Measurements from ENCODE around the gene THSD4.
"Not testable (repeated sequence)": the region's sequence is repeated elsewhere in the genome, so short reads cannot be mapped to it uniquely, and the experiment has no call there.

Gene THSD4

DNA sequence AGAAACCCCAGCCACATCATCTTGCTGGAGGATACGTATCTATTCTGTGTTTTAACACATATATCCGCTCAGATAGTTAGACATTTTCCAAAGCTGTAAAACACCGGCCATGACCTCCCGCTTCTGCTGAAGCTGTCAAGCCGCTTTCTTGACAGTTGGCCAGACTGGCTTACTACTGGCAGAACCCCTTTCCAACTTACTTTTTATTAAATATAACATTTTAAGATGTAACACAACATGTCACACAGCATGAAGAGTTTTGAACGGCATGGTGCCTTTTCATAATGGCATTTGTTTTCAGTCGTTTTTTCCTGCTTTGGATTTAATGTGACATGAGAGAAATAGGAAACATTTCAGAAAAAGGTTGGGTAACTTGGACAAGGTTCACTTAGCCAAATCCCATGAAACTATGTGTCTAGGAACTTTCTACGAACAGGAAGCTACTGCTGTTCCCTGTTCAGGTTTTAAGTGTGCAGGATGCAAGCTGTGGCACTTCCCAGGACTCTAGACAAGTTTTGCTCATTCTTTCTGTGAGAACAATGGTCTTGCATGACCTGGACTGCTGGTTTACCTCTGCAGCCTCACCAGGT, 281.4 kb downstream of the THSD4 start:
- Histone ChIP-seq H3K36me3 (ENCODE audit: control insufficient read depth in 1 of 2, insufficient read depth in 2 of 2, low read length in 2 of 2) (no peaks in the 10 kb centered on the region), H3K9me3 (ENCODE audit: control insufficient read depth in 1 of 2, low read length in 2 of 2) (no peaks in the 10 kb centered on the region), H3K27me3 (ENCODE audit: low read depth, low read length) (no peaks in the 10 kb centered on the region), H3K4me1 (ENCODE audit: control insufficient read depth in 1 of 2, insufficient read depth in 2 of 2, low read length in 2 of 2) (no peaks in the 10 kb centered on the region), H3K4me3 (ENCODE audit: low read depth in 1 of 2, low read length in 2 of 2) (no peak overlapping the region), H3K27ac (ENCODE audit: low read length) (no peak overlapping the region)

DNA sequence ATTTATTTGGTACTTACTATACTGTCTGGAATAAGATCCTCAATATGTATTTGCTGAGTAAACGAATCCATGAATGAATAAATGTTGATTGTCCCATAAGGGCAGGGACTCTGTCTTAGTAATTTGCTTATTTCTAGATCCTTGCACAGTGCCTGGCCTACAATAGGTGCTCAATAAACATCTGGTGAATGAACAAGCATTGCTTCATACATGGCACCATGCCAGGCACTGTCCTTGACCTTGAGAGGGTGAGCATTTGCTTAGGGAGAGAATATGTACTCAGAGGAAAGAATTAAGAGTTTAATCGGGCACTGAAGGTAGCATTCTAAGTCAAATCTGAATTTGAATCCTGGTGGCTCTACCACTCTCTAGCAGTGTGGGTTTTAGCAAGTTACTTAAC, 282.1 kb downstream of the THSD4 start:
- Histone ChIP-seq H3K36me3 (ENCODE audit: control insufficient read depth in 1 of 2, insufficient read depth in 2 of 2, low read length in 2 of 2) (no peaks in the 10 kb centered on the region), H3K27me3 (ENCODE audit: low read depth, low read length) (no peaks in the 10 kb centered on the region), H3K9me3 (ENCODE audit: control insufficient read depth in 1 of 2, low read length in 2 of 2) (no peaks in the 10 kb centered on the region), H3K4me1 (ENCODE audit: control insufficient read depth in 1 of 2, insufficient read depth in 2 of 2, low read length in 2 of 2) (no peaks in the 10 kb centered on the region), H3K27ac (ENCODE audit: low read length) (no peak overlapping the region), H3K4me3 (ENCODE audit: low read depth in 1 of 2, low read length in 2 of 2) (no peak overlapping the region)

DNA sequence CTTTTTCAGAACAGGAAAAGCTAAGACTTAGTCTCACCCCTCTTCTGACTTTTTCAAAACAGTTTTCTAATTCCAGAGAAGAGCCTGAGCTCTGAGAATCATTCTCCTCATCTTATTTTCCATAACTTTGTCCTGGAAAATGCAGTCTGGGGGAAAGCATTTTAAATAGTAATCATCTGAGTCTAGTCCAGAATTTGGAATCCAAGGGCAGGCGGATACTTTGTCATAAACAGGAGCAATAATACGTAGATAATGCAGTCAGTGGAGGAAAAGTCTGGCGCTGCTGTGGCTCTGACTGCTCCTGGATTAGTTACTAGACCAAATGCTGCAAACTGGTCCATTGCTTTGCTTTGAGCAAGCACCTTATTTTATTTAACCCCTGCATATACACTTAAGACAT, 285.0 kb downstream of the THSD4 start:
- H3K4me3 ChIP-seq (ENCODE audit: low read depth in 1 of 2, low read length in 2 of 2): no peak overlapping the region

DNA sequence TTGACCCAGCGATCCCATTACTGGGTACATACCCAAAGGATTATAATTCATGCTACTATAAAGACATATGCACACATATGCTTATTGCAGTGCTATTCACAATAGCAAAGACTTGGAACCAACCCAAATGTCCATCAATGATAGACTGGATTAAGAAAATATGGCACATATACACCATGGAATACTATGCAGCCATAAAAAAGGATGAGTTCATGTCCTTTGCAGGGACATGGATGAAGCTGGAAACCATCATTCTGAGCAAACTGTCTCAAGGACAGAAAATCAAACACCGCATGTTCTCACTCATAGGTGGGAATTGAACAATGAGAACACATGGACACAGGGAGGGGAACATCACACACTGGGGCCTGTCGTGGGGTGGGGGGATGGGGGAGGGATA, 286.5 kb downstream of the THSD4 start:
- not testable (repeated sequence) for H3K4me1 ChIP-seq (ENCODE audit: control insufficient read depth in 1 of 2, insufficient read depth in 2 of 2, low read length in 2 of 2); H3K36me3 ChIP-seq (ENCODE audit: control insufficient read depth in 1 of 2, insufficient read depth in 2 of 2, low read length in 2 of 2); H3K9me3 ChIP-seq (ENCODE audit: control insufficient read depth in 1 of 2, low read length in 2 of 2); H3K27me3 ChIP-seq (ENCODE audit: low read depth, low read length); H3K27ac ChIP-seq (ENCODE audit: low read length); H3K4me3 ChIP-seq (ENCODE audit: low read depth in 1 of 2, low read length in 2 of 2)

More for the DNA sequence above, 285.0 kb downstream of the THSD4 start:
- Histone ChIP-seq H3K4me1 (ENCODE audit: control insufficient read depth in 1 of 2, insufficient read depth in 2 of 2, low read length in 2 of 2) (no peaks in the 10 kb centered on the region), H3K36me3 (ENCODE audit: control insufficient read depth in 1 of 2, insufficient read depth in 2 of 2, low read length in 2 of 2) (no peaks in the 10 kb centered on the region), H3K27me3 (ENCODE audit: low read depth, low read length) (no peaks in the 10 kb centered on the region), H3K9me3 (ENCODE audit: control insufficient read depth in 1 of 2, low read length in 2 of 2) (no peaks in the 10 kb centered on the region), H3K27ac (ENCODE audit: low read length) (no peak overlapping the region)

DNA sequence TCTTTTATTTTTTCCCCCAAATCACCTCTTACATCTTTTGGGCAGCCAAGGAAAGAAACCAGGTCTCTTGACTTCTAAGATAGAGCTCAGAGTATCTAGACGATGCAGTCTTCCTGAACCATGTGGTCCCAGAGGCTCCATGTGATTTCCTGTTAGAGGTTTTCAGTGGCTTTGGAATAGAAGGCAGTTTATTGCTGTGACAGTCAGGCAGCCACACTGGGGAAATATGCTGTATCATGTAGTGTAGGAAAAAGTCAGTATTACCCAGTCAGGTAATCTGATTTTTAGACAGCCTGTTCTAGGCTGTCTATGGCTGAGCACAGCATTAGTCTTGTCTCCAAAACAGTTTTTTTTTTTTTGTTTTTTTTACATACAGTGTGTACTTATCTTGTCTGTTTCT, 294.3 kb downstream of the THSD4 start:
- Histone ChIP-seq H3K4me3 (ENCODE audit: low read depth in 1 of 2, low read length in 2 of 2) (no peak overlapping the region), H3K27ac (ENCODE audit: low read length) (no peak overlapping the region), H3K4me1 (ENCODE audit: control insufficient read depth in 1 of 2, insufficient read depth in 2 of 2, low read length in 2 of 2) (no peaks in the 10 kb centered on the region), H3K27me3 (ENCODE audit: low read depth, low read length) (no peaks in the 10 kb centered on the region), H3K36me3 (ENCODE audit: control insufficient read depth in 1 of 2, insufficient read depth in 2 of 2, low read length in 2 of 2) (no peaks in the 10 kb centered on the region), H3K9me3 (ENCODE audit: control insufficient read depth in 1 of 2, low read length in 2 of 2) (no peaks in the 10 kb centered on the region)

DNA sequence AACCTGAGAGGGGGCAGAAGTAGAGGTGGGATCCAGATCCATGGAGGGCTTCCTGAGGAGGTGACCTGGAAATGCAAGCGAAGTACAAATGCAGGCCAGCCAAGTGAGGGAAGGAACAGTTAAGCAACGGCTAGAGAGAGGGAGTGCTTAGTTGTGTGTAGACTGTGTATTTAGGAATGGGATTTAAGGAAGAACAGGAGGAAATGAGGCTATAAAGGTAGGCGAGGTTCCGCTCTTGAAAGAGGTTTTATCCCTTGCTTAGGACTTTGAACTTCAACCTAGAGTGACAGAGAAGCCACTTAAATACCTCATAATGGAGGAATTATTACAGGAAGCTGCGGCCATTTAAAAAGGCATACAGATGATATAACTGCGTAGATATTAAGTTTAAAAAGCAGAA, 295.1 kb downstream of the THSD4 start:
- Histone ChIP-seq H3K27me3 (ENCODE audit: low read depth, low read length) (no peaks in the 10 kb centered on the region), H3K27ac (ENCODE audit: low read length) (no peak overlapping the region), H3K9me3 (ENCODE audit: control insufficient read depth in 1 of 2, low read length in 2 of 2) (no peaks in the 10 kb centered on the region), H3K4me1 (ENCODE audit: control insufficient read depth in 1 of 2, insufficient read depth in 2 of 2, low read length in 2 of 2) (no peaks in the 10 kb centered on the region), H3K4me3 (ENCODE audit: low read depth in 1 of 2, low read length in 2 of 2) (no peak overlapping the region), H3K36me3 (ENCODE audit: control insufficient read depth in 1 of 2, insufficient read depth in 2 of 2, low read length in 2 of 2) (no peaks in the 10 kb centered on the region)

DNA sequence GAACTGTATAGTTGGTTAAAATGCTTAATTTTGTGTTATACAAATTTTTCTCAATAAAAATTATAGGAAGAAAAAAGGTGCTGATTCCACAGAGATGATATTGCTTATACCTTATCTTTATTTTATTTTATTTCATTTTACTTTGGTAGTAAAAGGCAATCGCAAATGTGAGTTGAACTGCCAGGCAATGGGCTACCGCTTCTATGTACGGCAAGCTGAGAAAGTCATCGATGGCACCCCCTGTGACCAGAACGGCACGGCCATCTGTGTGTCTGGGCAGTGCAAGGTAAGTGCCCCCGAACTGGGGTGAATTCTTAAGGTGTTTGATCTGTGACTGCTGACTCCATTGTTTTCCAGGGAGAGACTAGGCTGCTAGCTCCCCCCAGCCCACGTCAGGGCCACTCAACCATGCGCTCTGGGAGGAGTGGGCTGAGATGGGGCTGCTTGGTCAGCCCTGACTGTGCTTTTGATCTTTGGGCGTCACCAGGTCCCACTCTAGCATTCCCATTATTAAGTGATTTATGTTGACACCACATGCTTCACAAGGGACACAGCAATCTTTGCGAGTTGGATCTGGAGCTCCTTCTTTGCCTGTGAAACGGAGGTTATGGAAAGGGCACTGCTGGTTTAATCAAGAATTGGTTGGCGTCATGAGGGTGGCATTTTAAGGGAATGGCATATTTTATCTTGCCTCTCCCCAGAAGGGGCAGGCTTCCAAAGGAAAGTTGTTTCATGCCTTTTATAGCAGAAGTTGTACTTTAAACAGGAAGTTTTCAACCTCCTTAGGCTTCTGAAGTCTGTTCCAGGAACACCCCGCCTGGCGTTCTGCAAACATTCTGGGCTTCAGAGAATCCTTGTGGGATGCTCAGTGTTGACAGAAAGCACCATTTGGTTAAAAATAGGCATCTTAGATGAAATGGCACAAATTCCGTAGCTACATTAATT, 296.5 kb downstream of the THSD4 start:
- Histone ChIP-seq H3K36me3 (ENCODE audit: control insufficient read depth in 1 of 2, insufficient read depth in 2 of 2, low read length in 2 of 2) (no peaks in the 10 kb centered on the region), H3K27me3 (ENCODE audit: low read depth, low read length) (no peaks in the 10 kb centered on the region), H3K27ac (ENCODE audit: low read length) (peak overlapping the region; percentile 70), H3K9me3 (ENCODE audit: control insufficient read depth in 1 of 2, low read length in 2 of 2) (no peaks in the 10 kb centered on the region), H3K4me3 (ENCODE audit: low read depth in 1 of 2, low read length in 2 of 2) (no peak overlapping the region), H3K4me1 (ENCODE audit: control insufficient read depth in 1 of 2, insufficient read depth in 2 of 2, low read length in 2 of 2) (no peaks in the 10 kb centered on the region)

DNA sequence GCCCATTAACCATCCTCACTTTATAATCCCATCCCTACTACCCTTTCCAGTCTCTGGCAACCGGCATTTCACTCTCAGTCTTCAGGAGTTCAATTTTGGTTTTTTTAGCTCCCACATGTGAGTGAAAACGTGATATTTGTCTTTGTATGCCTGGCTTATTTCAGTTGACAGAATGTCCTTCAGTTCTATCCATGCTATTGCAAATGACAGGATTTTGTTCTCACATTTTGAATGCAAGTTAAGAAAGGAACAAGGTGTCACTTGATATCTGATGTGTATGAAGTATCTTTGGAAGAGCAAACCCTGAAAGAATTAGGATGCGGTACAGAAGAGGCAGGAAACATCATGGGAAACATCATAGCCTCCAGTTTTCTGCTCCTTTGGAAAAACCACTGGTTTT, 298.1 kb downstream of the THSD4 start:
- Histone ChIP-seq H3K36me3 (ENCODE audit: control insufficient read depth in 1 of 2, insufficient read depth in 2 of 2, low read length in 2 of 2) (no peaks in the 10 kb centered on the region), H3K4me3 (ENCODE audit: low read depth in 1 of 2, low read length in 2 of 2) (no peak overlapping the region), H3K27me3 (ENCODE audit: low read depth, low read length) (no peaks in the 10 kb centered on the region), H3K27ac (ENCODE audit: low read length) (no peak overlapping the region), H3K9me3 (ENCODE audit: control insufficient read depth in 1 of 2, low read length in 2 of 2) (no peaks in the 10 kb centered on the region), H3K4me1 (ENCODE audit: control insufficient read depth in 1 of 2, insufficient read depth in 2 of 2, low read length in 2 of 2) (no peaks in the 10 kb centered on the region)

DNA sequence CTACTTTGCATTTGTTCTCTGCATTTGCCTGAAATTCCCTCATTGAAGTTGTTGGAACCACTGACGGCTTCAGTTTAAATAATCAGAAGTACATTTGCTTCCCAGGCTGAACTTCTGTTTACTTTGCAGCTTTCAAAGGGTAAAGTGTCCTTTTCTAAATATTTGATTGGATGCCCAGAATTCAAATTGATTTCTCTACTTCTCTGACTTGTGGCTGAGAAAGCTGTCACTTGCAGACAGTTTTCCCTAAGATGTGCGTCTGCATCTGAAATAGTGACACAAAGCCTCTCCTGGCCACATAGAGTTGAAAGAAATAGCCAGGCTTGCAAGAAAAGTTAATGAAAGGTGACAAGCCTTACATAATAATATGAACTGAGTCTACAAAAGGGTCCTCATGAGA, 299.6 kb downstream of the THSD4 start:
- Histone ChIP-seq H3K27me3 (ENCODE audit: low read depth, low read length) (no peaks in the 10 kb centered on the region), H3K27ac (ENCODE audit: low read length) (no peak overlapping the region), H3K9me3 (ENCODE audit: control insufficient read depth in 1 of 2, low read length in 2 of 2) (no peaks in the 10 kb centered on the region), H3K4me3 (ENCODE audit: low read depth in 1 of 2, low read length in 2 of 2) (no peak overlapping the region), H3K36me3 (ENCODE audit: control insufficient read depth in 1 of 2, insufficient read depth in 2 of 2, low read length in 2 of 2) (no peaks in the 10 kb centered on the region), H3K4me1 (ENCODE audit: control insufficient read depth in 1 of 2, insufficient read depth in 2 of 2, low read length in 2 of 2) (no peaks in the 10 kb centered on the region)

DNA sequence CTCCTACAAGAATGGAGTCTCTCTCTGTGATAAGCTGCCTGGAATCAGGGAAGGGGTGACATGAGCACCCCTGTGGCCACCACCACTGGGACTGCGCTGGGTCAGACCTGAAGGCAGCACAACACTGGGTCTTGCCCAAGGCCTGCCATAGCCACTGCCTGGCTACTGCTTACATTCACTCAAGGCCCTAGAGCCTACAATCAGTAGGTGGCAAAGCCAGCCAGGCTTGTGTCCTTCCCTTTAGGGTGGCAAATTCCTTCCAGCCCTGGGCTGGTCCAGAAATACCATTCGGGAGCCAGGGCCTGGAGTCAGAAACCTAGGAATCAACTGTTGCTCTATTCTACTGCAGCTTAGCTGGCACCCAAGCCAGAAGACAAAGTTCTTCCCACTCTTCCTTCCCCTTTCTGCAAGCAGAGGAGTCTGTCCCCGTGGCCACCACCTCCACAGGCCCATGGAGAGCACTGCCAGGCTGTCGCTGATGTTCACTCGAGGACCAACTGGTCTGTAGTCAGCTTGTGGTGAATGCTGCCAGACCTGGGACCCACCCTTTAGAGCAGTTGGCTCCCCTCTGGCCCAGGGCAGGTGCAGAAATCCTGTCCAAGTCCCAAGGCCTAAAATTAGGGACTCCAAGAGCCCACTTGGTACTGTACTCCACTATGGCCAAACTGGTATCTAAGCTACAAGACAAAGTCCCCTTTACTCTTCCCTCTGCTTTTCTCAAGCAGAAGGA, 307.4 kb downstream of the THSD4 start:
- H3K4me3 ChIP-seq (ENCODE audit: low read depth in 1 of 2, low read length in 2 of 2): no peak overlapping the region
- H3K27ac ChIP-seq (ENCODE audit: low read length): no peak overlapping the region
- no peaks in the 10 kb centered on the region for H3K27me3 ChIP-seq (ENCODE audit: low read depth, low read length)
- no peaks in the 10 kb centered on the region for H3K9me3 ChIP-seq (ENCODE audit: control insufficient read depth in 1 of 2, low read length in 2 of 2)
- no peaks in the 10 kb centered on the region for H3K4me1 ChIP-seq (ENCODE audit: control insufficient read depth in 1 of 2, insufficient read depth in 2 of 2, low read length in 2 of 2)
- H3K36me3 ChIP-seq (ENCODE audit: control insufficient read depth in 1 of 2, insufficient read depth in 2 of 2, low read length in 2 of 2): no peaks in the 10 kb centered on the region

DNA sequence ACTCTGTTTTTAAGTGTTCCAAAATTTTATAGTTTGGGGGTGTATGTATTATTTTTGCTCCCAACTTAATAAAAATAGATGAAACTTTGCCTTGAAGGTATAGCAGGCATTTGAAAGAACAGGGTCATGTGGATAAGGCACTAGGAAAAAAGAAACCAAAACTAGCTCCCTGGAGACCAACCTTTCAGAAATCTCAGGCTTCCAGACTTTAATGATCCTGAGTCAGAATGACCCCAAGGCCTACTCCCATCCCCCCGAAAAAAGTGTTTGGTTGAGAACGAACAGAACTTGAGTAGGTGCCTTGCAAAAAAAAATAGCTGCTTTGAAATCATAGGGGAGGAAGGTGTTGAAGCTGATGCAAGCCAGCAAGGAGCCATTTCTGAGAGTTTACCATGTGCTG, 309.5 kb downstream of the THSD4 start:
- Histone ChIP-seq H3K9me3 (ENCODE audit: control insufficient read depth in 1 of 2, low read length in 2 of 2) (no peaks in the 10 kb centered on the region), H3K4me3 (ENCODE audit: low read depth in 1 of 2, low read length in 2 of 2) (no peak overlapping the region), H3K27ac (ENCODE audit: low read length) (no peak overlapping the region), H3K36me3 (ENCODE audit: control insufficient read depth in 1 of 2, insufficient read depth in 2 of 2, low read length in 2 of 2) (no peaks in the 10 kb centered on the region), H3K4me1 (ENCODE audit: control insufficient read depth in 1 of 2, insufficient read depth in 2 of 2, low read length in 2 of 2) (no peaks in the 10 kb centered on the region), H3K27me3 (ENCODE audit: low read depth, low read length) (no peaks in the 10 kb centered on the region)
